Spinal cord (tissue), 10 donors: ENCODE measurements around the gene LRRC25. TPM values are rescaled to one million over a fixed set of nuclear protein-coding genes. Genes with fewer than 3 reads are reported as not detected.

Source experiments
- DNase-seq, 6 donors: peaks; one replicate each; pipeline versions ENCODE4 v3.0.0 to v3.0.0-alpha.2; 2013 to 2015; ENCODE audit warnings: low spot score in 6 of 6, low read depth in 4 of 6
- H3K27ac ChIP-seq: one replicate; pipeline ENCODE4 v1.5.1; 2013; ENCODE audit warnings: low read depth, low read length, control low read depth
- H3K27me3 ChIP-seq: one replicate; pipeline ENCODE4 v1.6.1; 2013; ENCODE audit warnings: low read length; ENCODE audit not compliant: control insufficient read depth, insufficient read depth
- H3K36me3 ChIP-seq: one replicate; pipeline ENCODE4 v1.6.1; 2013; ENCODE audit warnings: low read length; ENCODE audit not compliant: control insufficient read depth, insufficient read depth
- H3K4me1 ChIP-seq: one replicate; pipeline ENCODE4 v1.6.1; 2013; ENCODE audit warnings: low read length; ENCODE audit not compliant: control insufficient read depth, insufficient read depth
- H3K4me3 ChIP-seq: one replicate; pipeline ENCODE4 v1.5.1; 2013; ENCODE audit warnings: low read depth, low read length, control low read depth
- H3K9me3 ChIP-seq: one replicate; pipeline ENCODE4 v1.6.1; 2013; ENCODE audit warnings: low read length; ENCODE audit not compliant: control insufficient read depth, insufficient read depth
- WGBS: methylation state at CpG from one replicate; pipeline ENCODE4 v1.1.5; 2013; ENCODE audit warnings: missing lambda C conversion rate; ENCODE audit not compliant: insufficient coverage; 5-methylcytosine and 5-hydroxymethylcytosine counted together
- polyA plus RNA-seq, 2 donors: library from polyadenylated mRNA; unstranded; fragments of 120-200 nt; gene quantifications; one replicate each; pipeline ENCODE4 v1.2.1, GENCODE V29; 2013; ENCODE audit not compliant: insufficient read length in 2 of 2
- total RNA-seq, 2 donors: library from RNA; depleted of rRNA in 1 of 2; stranded (reverse); fragments of 120-200 nt in 1 of 2; fragments of >200 nt in 1 of 2; gene quantifications; one replicate each; pipeline versions ENCODE4 v1.2.3 to v1.2.4, GENCODE V29; 2013 to 2014
- donor health status: healthy.

LRRC25 gene
- total and polyA plus RNA-seq, 4 donors: 1.3 to 2.4 (median 1.6) TPM

- Histone ChIP-seq H3K27ac (peak overlapping the region; percentile 2), H3K36me3 (peaks cover 56% of the 10 kb centered on the region), H3K27me3 (no peaks in the 10 kb centered on the region), H3K4me3 (peak overlapping the region; percentile 68), H3K9me3 (no peaks in the 10 kb centered on the region), H3K4me1 (peaks cover 54% of the 10 kb centered on the region)
- 19% methylated on average over 59 of the region's 67 CpGs for WGBS
- DNase-seq: peak in 2 of 6 donors; percentile 88 to 91
Observed at GRCh38 chr19:18436671-18437490, 39.5 kb upstream of the LRRC25 start.

GRCh38 chr19:18435842-18436670 lies 38.6 kb upstream of the LRRC25 start:
- H3K4me3 ChIP-seq: no peak overlapping the region
- H3K27ac ChIP-seq: no peak overlapping the region
- H3K9me3 ChIP-seq: no peaks in the 10 kb centered on the region
- no peak for DNase-seq
- WGBS: 85% methylated on average over 41 of the region's 46 CpGs
- H3K36me3 ChIP-seq: peaks cover 55% of the 10 kb centered on the region
- H3K4me1 ChIP-seq: peaks cover 61% of the 10 kb centered on the region
- no peaks in the 10 kb centered on the region for H3K27me3 ChIP-seq

GRCh38 chr19:18435178-18435841 lies 37.9 kb upstream of the LRRC25 start:
- Histone ChIP-seq H3K36me3 (peaks cover 55% of the 10 kb centered on the region), H3K27ac (no peak overlapping the region), H3K27me3 (no peaks in the 10 kb centered on the region), H3K9me3 (no peaks in the 10 kb centered on the region), H3K4me3 (no peak overlapping the region), H3K4me1 (peaks cover 69% of the 10 kb centered on the region)
- DNase-seq: no peak
- WGBS: 92% methylated on average over 47 of the region's 49 CpGs

GRCh38 chr19:18434411-18435175 lies 37.2 kb upstream of the LRRC25 start:
- Histone ChIP-seq H3K4me3 (no peak overlapping the region), H3K9me3 (no peaks in the 10 kb centered on the region), H3K27ac (peak overlapping the region; percentile 40), H3K27me3 (no peaks in the 10 kb centered on the region), H3K4me1 (peaks cover 76% of the 10 kb centered on the region), H3K36me3 (peaks cover 62% of the 10 kb centered on the region)
- 86% methylated on average over 13 of the region's 21 CpGs for WGBS
- DNase-seq: no peak

GRCh38 chr19:18433735-18434398 lies 36.4 kb upstream of the LRRC25 start:
- Histone ChIP-seq H3K9me3 (no peaks in the 10 kb centered on the region), H3K4me3 (peak overlapping the region; percentile 16), H3K4me1 (peaks cover 78% of the 10 kb centered on the region), H3K27me3 (no peaks in the 10 kb centered on the region), H3K36me3 (peaks cover 62% of the 10 kb centered on the region), H3K27ac (peak overlapping the region; percentile 40)
- peak in 1 of 6 donors; percentile 41 for DNase-seq
- WGBS: 8% methylated on average over 55 of the region's 60 CpGs

- WGBS: 13% methylated on average over 54 of the region's 59 CpGs
- Histone ChIP-seq H3K4me1 (peaks cover 78% of the 10 kb centered on the region), H3K4me3 (peak overlapping the region; percentile 19), H3K27ac (no peak overlapping the region), H3K9me3 (no peaks in the 10 kb centered on the region), H3K27me3 (no peaks in the 10 kb centered on the region), H3K36me3 (peaks cover 64% of the 10 kb centered on the region)
- DNase-seq: peak in 2 of 6 donors; percentile 69
Observed at GRCh38 chr19:18433015-18433691, 35.7 kb upstream of the LRRC25 start.

- 29% methylated on average over 3 of the region's 13 CpGs for WGBS
- Histone ChIP-seq H3K27ac (no peak overlapping the region), H3K9me3 (no peaks in the 10 kb centered on the region), H3K4me1 (peaks cover 75% of the 10 kb centered on the region), H3K36me3 (peaks cover 72% of the 10 kb centered on the region), H3K27me3 (no peaks in the 10 kb centered on the region), H3K4me3 (peak overlapping the region; percentile 19)
- no peak for DNase-seq
Observed at GRCh38 chr19:18432275-18433014, 35.0 kb upstream of the LRRC25 start.
